Measurements from ENCODE around the gene PIGW. TPM values are rescaled to one million over a fixed set of nuclear protein-coding genes. Genes with fewer than 3 reads are reported as not detected.

The PIGW gene
- total and polyA plus RNA-seq, 2 of the 8 experiments (the other 6 are each of a cell fraction or from before 2014, with no cell fraction given): 12.1 to 28.9 TPM

DNA sequence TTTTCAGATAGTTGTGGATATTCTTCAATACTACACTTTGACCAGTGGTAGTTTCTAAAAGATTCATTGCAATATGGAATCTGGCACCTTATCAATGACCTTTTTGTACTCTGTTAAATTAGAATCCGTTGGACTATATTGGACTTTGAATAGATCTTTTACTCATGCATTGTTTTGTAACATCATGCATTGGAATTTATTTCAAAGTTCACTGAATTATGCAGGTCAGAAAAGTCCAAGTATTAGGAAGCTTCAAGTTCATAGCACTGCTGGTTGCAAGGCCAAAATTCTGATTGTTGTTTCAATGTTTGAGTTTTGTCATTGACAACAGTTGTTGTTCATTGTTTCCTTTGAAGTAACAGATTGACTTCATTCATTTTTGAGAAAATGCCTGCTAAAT, 49.0 kb downstream of the PIGW start:
- Histone ChIP-seq H3K4me3 (ENCODE audit: extremely low read depth in 1 of 4, insufficient read depth in 2 of 4, low read depth in 3 of 4, low read length in 4 of 4) (no peak overlapping the region), H2BK12ac (ENCODE audit: low read depth, low read length) (no peak overlapping the region), H2BK20ac (ENCODE audit: low read length) (no peak overlapping the region), H3K9me3 (ENCODE audit: insufficient read depth in 2 of 2, low read depth in 1 of 2, low read length in 1 of 2) (no peaks in the 10 kb centered on the region), H2AK5ac (ENCODE audit: low read depth, low read length) (no peak overlapping the region), H3K27ac (ENCODE audit: low read depth, low read length) (no peak overlapping the region), H4K5ac (ENCODE audit: insufficient read length, low read depth, low read length) (no peak overlapping the region), H3K56ac (replicated peaks; ENCODE audit: insufficient read length, low read depth, low read length) (no peak overlapping the region), H3K79me1 (ENCODE audit: low read depth, low read length) (no peaks in the 10 kb centered on the region), H2AFZ (ENCODE audit: low read length) (no peak overlapping the region), H2BK5ac (ENCODE audit: low read depth, low read length) (no peak overlapping the region), H3K4me2 (ENCODE audit: insufficient read depth in 1 of 2, low read depth in 2 of 2, low read length in 2 of 2) (no peak overlapping the region), H3K4me1 (replicated peaks in 1 of 4; ENCODE audit: control insufficient read depth in 3 of 4, insufficient read depth in 4 of 4, low read length in 3 of 4) (no peaks in the 10 kb centered on the region), H3K23me2 (ENCODE audit: low read depth, low read length) (no peaks in the 10 kb centered on the region), H3K23ac (ENCODE audit: insufficient read length) (no peak overlapping the region), H4K20me1 (replicated peaks in 1 of 2; ENCODE audit: control insufficient read depth in 1 of 2, insufficient read depth in 2 of 2, low read length in 2 of 2) (peaks cover 0 to 3% of the 10 kb centered on the region in 2 experiments), H3K9ac (replicated peaks in 1 of 4; ENCODE audit: extremely low read depth in 1 of 4, low read depth in 3 of 4, low read length in 3 of 4) (no peak overlapping the region), H3K36me3 (ENCODE audit: control insufficient read depth in 2 of 4, insufficient read depth in 4 of 4, low read length in 3 of 4) (peaks cover 7 to 65% (median 36%) of the 10 kb centered on the region in 4 experiments; a peak in 7 of 8 replicates), H3K18ac (ENCODE audit: extremely low read depth, low read length) (no peak overlapping the region), H4K8ac (ENCODE audit: extremely low read depth, insufficient read depth, low read length) (no peak overlapping the region), H3K14ac (ENCODE audit: insufficient read length) (no peak overlapping the region), H3K4ac (replicated peaks; ENCODE audit: insufficient read length, low read depth, low read length) (no peak overlapping the region), H2BK15ac (ENCODE audit: low read length) (no peak overlapping the region), H3K27me3 (replicated peaks in 1 of 4; ENCODE audit: control insufficient read depth in 3 of 4, extremely low read depth in 1 of 4, insufficient read depth in 3 of 4, low read length in 3 of 4) (no peaks in the 10 kb centered on the region), H3K79me2 (ENCODE audit: control insufficient read depth in 1 of 2, insufficient read depth in 2 of 2, low read length in 2 of 2) (no peaks in the 10 kb centered on the region), H4K91ac (replicated peaks; ENCODE audit: insufficient read length, low read length) (no peak overlapping the region), H2BK120ac (replicated peaks; ENCODE audit: low read depth, low read length) (no peak overlapping the region)
- POLR2A ChIA-PET (ENCODE audit: partially characterized antibody): interaction anchor here (1.7 to 2.0 kb wide), 2 partner anchors 9 to 50 kb away, joined by 4 to 11 read pairs; no protein-coding TSS in a partner anchor
- DNase-seq (ENCODE audit: low read depth in 1 of 2, low spot score in 2 of 2): no peak
- no peak for TF ChIP-seq CREB1 (IDR thresholded peaks at IDR 0.05)
- no peak for TF ChIP-seq JUND (IDR thresholded peaks at IDR 0.05; ENCODE audit: low read length)
- TF ChIP-seq SIRT6 (IDR thresholded peaks at IDR 0.05; ENCODE audit: low read length): no peak
- no peak for TF ChIP-seq TBP (IDR thresholded peaks at IDR 0.05; ENCODE audit: low read depth, low read length)
- TF ChIP-seq RBBP5 (IDR thresholded peaks at IDR 0.05; ENCODE audit: borderline replicate concordance, low read depth, low read length): no peak
- TF ChIP-seq KDM4A (IDR thresholded peaks at IDR 0.05; ENCODE audit: low read depth, low read length, severe bottlenecking): no peak
- FAIRE-seq: no peak
- 88% methylated on average over 1 of the region's 1 CpG; no CpG with 5 or more reads in 1 of the 2 experiments for WGBS, 2 experiments (ENCODE audit: extremely low coverage in 1 of 2, insufficient coverage in 1 of 2, insufficient read length in 1 of 2, insufficient replicate concordance in 2 of 2, low coverage in 1 of 2, low lambda C conversion rate in 2 of 2, missing lambda C conversion rate in 1 of 2)
- CTCF ChIA-PET (ENCODE audit: partially characterized antibody): interaction anchor here (0.9 to 1.0 kb wide), 2 partner anchors 64 to 778 kb away, joined by 3 to 6 read pairs; no protein-coding TSS in a partner anchor

Measured in H1 (cell line).